HG03460 (cell line): ENCODE measurements around the gene BRCA1.
"Not testable (repeated sequence)": the region's sequence is repeated elsewhere in the genome, so short reads cannot be mapped to it uniquely, and the experiment has no call there.

ENCODE experiments used
- ATAC-seq: cut with Tn5 transposase; IDR thresholded peaks from one replicate; pipeline ENCODE4 v1.9.1; 2021; ENCODE audit not compliant: unreplicated experiment

BRCA1 gene

DNA sequence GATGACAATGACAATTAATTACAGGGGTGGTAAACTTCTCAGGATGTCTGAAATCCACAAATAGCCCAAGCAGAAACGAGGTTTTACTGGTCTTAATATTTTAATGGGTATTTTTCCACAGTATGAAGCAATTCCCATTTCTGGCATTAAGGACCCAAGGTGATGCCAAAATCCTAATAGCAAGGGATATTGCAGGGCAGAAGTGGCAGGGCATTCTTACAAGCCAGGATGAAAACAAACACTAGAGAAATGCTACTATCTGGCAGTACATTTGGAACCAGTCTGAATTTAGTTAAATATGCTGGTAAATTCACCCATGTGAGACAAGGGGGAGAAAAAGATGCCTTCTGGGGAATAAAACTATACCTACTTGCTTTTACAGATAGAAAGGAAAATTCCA lies 54.9 kb downstream of the BRCA1 start:
- ATAC-seq: no peak

DNA sequence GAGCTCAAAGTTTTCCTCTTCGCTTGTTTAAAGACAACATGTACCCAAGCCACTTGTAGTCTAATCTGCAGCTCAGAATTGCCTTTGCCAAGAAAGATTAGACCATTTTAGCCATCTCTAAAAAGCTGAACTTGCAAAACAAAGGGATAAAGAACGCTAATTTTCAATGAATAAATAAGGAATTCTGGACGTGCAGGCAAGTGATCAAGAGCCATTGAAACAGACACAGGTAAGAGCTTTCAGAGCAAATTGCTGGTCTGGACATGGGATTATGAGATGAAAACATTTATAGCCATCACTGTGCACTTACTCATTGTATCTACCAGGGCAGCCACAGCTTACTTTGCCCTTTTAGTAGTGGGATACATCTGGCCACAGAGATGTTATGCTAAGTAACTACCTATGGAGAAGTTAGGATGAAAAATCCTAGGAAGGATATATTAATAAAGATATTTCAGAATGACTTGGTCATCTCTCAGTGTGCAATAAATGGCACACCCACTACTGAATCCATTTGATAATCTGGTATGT lies 55.7 kb downstream of the BRCA1 start:
- ATAC-seq: no peak

DNA sequence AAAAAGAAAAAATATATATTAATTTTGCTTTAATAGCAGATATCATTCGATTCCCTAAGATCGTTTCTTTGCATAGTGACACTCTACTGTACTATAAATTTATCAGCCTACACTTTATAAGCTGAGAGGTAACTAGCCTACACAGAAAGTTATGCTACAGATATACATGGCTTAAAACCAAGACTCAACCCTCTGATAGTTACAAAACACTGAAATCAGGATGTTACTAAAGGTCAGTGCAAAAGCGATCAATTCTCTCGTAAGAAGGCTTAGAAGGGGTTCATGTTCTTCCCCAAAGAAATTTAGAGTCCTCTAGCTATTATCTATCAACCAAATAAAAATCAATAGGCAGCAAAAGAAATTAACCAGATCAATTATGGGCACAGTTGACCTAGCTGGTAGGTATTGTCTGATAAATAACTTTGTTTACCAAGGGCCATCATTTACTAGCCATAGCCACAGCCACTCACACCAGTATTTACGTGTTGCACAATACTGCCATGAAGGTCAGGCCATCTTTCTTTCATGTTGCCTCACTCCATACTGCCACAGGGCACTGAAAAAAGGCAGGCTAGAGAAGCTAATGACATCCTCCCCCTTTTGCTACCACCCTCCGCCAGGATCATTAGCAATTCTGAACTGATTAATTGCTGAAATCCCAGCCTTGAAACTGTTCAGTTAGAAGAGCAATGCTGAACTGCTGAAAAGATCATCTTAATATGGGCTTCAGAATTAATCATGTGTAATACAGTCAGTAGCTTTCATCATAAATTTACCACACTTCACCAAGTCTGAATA lies 56.4 kb downstream of the BRCA1 start:
- no peak for ATAC-seq

DNA sequence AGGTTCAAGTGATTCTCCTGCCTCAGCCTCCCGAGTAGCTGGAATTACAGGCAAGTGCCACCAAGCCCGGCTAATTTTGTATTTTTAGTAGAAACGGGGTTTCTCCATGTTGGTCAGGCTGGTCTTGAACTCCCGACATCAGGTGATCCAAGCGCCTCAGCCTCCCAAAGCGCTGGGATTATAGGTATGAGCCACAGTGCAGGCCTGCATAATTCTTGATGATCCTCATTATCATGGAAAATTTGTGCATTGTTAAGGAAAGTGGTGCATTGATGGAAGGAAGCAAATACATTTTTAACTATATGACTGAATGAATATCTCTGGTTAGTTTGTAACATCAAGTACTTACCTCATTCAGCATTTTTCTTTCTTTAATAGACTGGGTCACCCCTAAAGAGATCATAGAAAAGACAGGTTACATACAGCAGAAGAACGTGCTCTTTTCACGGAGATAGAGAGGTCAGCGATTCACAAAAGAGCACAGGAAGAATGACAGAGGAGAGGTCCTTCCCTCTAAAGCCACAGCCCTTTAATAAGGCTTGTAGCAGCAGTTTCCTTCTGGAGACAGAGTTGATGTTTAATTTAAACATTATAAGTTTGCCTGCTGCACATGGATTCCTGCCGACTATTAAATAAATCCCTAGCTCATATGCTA lies 62.1 kb downstream of the BRCA1 start:
- no peak for ATAC-seq

DNA sequence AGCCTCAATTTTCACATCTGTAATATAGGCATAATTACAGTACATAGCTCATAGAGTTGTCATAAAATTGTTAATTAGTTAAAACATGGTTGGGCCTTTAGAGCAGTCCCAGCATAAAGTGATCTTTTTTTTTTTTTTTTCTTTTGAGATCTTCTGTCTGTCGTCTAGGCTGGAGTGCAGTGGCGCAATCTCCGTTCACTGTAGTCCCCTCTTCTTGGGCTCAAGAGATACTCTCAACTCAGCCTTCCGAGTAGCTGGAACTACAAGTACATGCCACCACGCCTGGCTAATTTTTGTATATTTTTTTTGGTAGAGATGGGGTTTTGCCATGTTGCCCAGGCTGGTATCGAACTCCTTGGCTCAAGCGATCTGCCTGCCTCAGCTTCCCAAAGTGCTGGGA lies 69.1 kb downstream of the BRCA1 start:
- ATAC-seq: no peak

DNA sequence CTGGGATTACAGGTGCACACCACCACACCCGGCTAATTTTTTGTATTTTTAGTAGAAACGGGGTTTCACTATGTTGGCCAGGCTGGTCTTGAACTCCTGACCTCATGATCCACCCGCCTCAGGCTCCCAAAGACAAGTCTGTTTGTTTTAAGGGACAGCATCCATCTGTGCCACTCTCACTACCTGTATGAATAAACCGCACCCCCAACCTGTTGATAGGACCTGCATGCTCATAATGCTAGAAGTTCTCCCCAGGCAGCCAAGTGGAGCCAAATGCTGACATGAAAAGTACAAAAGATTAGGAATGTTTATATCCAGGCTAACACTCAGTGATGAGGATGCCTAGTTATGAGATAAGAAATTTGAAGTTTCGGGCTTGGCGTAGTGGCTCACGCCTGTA lies 72.2 kb downstream of the BRCA1 start:
- not testable (repeated sequence) for ATAC-seq

DNA sequence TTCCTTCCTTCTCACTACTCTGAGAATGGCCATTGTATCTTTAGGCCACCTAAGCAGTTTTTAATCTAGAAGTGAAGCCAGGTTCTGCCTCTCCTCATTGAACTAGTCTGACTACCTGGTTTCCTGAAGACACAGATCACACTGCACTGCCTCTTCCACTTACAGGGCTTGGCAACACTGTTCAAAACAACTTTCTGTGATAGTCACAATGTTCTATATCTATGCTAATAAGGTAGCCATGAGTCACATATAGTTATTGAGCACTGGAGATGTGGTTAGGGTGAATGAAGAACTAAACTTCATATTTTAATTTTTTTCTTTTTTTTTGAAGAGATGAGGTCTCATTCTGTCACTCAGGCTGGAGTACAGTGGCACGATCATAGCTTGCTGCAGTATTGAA lies 73.2 kb downstream of the BRCA1 start:
- no peak for ATAC-seq

DNA sequence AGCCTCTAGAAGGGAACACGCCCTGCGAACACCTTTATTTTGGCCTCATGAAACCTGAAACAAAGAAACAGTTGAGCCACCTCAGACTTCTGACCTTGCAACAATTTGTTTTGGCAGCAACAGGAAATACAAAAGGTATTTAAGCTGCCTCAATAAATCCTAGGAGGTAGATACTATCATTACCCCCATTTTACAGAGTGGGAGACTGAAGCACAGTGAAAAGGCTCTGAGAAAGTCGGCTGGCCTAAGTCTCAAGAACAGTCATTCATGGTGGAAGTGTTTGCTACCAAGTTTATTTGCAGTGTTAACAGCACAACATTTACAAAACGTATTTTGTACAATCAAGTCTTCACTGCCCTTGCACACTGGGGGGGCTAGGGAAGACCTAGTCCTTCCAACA lies 81.1 kb downstream of the BRCA1 start:
- ATAC-seq: no peak

DNA sequence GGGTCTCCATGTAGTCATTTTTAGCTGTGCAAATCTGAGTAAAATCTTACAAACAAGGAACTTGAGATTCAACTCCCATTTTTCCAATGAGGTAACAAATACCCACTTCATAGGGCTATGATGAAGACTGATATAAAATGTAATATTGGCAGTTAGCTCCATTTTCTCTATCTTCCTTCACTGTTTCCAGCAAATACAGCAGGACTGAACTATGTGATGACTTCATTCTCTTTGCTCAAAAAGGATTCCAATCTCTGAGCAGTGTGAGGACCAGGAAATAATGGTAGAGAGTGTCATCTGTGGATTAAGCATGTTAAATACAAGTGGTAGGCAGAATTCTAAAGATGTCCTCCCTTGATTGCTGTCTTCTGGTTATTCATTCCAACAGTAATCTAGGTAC lies 81.9 kb downstream of the BRCA1 start:
- no peak for ATAC-seq

DNA sequence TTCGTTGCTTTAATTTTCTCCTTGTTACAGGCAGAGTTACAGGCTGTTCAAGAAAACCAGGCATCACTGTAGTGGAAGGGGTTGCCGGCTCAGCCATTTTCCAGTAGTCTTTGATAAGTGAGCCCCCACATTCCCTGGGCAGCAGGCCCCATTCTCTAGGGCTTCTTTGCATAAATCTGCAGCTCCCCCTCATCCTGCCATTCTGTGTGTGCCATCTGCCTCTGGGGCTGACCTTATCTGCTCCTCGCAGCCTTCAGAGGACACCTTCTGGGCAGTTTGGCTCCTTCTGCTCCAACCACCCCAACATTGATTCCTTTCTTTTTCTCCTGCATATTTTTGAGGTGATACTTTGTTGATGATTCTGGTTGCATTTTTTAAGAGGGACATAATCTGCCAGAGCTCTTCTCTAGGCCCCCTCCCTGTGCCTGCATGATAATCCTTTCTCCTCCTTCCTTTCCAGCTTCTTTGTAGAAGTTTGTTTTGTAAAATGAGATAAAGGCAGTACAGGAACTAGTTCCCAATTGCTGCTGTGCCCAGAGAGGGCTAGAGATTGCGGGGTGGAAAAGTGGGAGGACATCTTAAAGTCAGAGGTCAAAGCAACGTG lies 83.0 kb downstream of the BRCA1 start:
- no peak for ATAC-seq

DNA sequence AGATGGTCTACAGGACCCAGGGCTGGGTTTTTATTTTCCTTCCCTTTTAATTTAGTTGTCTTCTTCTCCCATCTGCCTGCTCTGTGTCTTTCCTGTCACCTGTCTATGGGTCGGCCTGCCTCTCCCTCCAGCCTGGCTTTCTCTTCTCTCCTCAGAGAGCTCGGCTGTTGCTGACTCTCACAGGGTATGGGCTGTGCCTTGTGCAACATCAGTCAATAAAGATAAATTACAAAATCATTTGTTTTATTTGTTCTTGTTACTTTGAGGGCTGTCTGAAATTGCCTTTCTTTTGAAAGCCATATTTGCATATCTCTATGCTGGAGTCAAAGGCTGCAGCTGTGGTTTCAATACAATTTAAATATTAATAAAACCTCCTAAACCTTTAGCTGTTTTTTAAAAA lies 84.5 kb downstream of the BRCA1 start:
- no peak for ATAC-seq

DNA sequence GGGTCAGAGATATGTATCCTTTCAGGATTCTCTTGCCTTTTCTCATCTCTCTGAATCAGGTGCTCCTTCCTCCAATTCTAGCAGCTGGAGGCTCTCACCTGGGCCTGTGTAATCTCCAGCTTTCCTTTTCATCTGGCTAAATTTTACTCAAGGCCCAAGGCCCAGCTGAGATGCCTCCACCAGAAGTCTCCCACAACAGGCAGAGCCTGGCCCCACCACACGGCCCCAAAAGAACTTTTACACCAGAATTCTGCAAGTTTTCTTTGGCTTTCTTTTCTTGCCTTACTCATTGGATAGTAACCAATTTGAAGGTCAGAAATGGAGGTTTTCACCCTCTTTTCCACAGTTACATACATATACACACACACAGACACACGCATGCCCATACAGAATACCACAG lies 85.5 kb downstream of the BRCA1 start:
- no peak for ATAC-seq

DNA sequence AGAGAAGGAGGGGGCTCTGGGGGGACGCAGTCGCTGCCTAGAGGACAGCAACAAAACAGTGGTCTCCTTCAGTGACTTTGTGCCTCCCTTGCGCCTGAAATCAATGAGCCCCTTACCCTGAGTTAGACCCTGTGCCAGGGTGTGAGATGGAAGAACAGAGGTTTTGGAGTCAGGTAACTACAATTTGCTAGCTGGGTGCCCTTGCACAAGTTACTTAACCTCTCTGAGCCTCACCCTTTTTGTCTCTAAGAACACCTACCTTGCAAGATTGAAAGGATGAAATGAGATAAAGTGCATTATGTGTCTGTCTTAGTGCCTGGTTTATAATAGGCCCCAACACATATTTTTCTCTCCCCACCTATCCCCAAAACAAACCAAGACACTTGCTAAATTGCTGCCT lies 90.3 kb downstream of the BRCA1 start:
- no peak for ATAC-seq

DNA sequence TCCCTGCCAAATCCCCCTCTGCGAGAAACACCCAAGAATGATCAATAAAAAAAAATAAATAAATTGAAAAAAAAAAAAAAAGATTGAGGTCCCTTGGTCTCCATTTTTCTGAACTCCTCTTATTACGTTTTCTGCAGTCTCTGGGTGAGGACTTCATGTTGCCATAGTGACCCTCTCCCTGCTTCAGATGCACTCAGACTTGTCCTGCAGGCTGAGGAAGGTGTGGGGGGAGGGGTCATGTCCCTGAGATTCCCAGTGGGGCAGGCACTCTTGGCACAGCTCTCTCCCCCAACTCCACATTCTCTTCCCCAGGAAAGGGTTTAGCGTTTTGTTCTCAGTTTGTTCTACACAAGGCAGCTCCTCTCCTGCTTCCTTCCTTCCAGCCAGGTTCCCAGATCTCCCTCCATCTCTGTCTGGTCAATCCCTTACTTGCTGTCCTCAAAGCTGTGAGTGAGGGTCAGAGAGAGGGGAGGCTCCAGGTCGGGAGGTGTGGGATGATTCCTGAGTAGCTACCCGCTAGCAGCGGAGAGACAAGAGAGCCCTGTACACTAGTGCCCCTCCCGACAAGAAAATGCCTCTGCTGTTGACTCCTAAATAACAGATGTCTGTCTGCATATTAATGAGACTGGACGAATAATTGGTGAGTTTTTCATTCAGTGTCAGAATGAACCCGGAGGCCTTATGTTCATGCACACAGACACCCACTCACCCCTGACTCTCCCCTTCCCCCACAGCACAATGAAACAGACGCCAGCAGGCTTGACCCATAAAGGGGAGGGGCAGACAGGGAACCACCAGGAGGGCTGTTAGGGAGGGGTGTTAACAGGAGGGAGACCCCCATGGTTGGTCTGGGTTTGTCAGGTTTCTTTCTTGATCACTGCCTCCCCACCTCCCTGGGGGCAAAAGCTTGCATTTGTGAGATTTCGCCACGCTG lies 90.9 kb downstream of the BRCA1 start:
- ATAC-seq: no peak

DNA sequence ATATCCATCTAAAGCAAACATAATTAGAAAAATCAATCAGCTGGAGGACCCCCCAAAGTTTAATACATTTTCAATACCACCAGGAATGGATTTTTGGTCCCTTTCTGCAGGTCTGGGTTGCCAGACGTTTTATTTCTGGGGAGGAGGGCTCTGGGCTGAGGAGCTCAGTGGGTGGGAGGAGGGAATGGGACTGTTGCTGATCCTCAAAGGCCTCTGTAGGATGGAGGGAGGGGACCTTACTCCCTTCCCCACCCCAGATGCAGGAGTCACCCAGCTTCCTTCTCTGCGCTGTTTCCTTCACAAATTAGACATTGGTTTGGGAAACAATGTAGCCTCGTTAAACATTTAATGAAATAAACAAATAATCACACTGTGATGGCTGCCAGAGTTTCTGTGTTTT lies 93.5 kb downstream of the BRCA1 start:
- no peak for ATAC-seq

DNA sequence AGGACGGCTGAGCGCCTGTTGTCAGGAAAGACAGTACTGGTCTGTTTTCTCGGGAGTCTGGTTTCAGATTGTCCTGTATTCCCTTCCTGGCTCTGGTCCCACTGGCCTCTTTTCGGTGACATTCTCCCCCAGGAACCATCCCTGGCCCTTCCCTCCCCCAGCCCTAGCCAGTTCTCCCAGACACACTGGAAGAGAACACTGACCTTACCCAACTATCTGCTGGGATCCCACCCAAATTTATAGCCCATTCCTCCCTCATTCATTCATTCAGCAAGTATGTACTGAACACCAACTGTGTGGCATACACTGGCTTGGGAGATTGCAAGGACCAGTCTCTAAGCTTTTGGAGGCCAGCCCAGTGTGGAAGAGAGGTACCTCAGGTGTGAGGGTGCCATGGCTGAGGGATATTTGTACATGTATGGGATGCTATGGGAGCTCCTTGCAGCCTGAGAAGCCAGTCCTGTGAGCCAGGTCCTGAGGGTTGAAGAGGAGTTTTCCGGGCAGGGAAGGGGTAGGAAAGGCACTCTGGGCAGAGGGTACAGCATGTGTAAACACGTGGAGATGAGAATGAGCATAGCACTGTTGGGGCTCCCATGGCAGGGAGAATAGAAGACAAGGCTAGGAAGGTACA lies 94.9 kb downstream of the BRCA1 start:
- no peak for ATAC-seq

DNA sequence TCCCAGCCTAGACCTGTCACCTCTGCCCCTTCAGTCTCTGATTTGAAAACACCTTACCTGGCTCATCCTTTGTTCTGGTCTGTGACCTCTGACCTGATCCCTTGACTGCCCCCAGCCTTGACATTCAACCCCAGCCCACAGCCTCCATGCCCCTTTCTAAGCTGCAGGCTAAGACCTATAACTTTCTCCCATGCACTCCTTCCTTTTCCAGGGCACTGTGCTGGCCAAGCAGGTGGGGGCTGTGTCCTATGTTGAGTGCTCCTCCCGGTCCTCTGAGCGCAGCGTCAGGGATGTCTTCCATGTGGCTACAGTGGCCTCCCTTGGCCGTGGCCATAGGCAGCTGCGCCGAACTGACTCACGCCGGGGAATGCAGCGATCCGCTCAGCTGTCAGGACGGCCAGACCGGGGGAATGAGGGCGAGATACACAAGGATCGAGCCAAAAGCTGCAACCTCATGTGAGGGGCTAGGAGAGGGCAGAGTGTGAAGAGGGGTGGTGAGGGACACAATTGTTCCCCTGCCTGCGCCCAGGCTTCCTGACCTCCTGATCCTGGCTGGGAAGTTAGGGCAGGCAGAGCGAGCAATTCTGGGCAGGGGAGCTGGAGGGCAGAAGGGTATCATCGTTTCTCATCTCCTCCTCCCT lies 96.8 kb downstream of the BRCA1 start:
- ATAC-seq: no peak

DNA sequence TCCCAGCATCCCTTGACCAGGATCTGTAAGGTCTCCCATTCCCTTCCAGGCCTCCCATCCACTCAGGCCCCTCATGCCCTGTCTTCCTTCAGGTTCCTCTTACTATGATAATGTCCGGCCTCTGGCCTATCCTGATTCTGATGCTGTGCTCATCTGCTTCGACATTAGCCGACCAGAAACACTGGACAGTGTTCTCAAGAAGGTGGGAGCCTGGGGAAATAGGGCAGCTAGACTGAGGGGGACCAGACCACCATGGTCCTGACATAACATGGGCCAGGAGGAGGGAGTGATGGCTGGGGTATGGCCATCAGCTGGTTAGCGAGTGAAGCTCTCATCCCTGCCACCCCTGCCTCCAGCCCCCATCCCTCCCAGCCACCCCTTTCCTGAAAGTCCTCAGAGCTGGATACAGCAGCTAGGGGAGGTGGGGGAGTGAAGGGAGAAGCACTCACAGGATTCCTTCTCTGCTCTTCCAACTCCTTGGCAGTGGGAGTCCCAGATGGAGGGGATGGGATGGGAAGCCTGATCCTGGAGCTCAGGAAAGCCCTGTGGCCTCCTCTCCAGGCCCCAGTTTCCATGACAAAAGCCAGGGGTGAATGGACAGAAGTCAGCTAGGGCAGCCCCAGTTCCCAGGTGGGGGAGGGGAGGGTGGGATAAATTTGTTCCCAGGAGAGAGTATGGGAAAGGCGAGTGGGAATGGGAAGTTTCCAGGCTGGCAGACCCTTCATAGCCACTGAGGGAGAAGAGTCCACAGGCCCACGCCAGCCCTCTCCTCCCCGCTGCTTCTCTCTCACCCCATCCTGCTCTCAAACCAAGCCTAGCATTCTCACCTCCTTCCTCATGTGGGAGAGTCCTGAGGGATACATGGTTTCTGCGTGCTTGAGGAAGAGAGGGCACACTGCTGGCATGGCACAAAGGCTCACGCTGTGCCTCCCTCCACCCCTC lies 97.8 kb downstream of the BRCA1 start:
- no peak for ATAC-seq

DNA sequence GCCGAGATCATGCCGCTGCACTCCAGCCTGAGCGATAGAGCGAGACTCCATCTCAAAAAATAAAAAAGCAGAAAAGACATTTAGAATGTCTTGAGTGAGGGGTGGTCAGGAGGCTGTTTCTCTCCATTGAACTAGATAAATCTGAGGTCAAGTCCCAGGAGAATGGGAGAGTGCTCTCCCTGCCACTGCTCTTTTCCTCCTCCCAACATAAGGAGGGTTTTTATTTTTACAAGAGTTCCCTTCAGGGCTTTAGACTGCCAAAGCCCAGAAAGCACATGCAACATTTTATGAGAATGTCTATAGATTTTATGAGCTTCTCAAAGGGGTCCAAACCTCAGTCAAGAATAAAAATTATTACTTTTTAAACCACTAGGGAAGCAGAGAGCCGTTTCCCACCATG lies 98.6 kb downstream of the BRCA1 start:
- ATAC-seq: no peak
